HepG2 (cell line): ENCODE results near the gene DPY30.
"Not testable (repeated sequence)": the region's sequence is repeated elsewhere in the genome, so short reads cannot be mapped to it uniquely, and the experiment has no call there.

Experiments used
- BHLHE40 ChIP-seq: IDR thresholded peaks from 2 replicates; pipeline ENCODE4 v1.6.1; 2011; ENCODE audit warnings: low read length, improper control_type of control experiment
- CTCF ChIP-seq: sonication (generic); formaldehyde crosslinking; IDR thresholded peaks from 2 replicates; pipeline ENCODE4 v1.5.0; 2020; ENCODE audit warnings: mild to moderate bottlenecking, missing genetic modification reagents, moderate library complexity
- EZH2 ChIP-seq: conservative IDR thresholded peaks from 2 replicates; pipeline ENCODE4 v1.6.1; 2012; ENCODE audit warnings: mild to moderate bottlenecking, low read depth, low read length, moderate library complexity
- HDAC2 ChIP-seq: sonication (generic); formaldehyde crosslinking; IDR thresholded peaks from 2 replicates; pipeline ENCODE4 v1.4.0; 2020; ENCODE audit warnings: missing genetic modification reagents
- HOXA3 ChIP-seq: sonication (generic); formaldehyde crosslinking; IDR thresholded peaks from 2 replicates; pipeline ENCODE4 v1.5.0; 2020; ENCODE audit warnings: missing genetic modification reagents
- KDM1A ChIP-seq: IDR thresholded peaks from 2 replicates; pipeline ENCODE4 v1.6.1; 2016; ENCODE audit warnings: missing compliant biosample characterization
- MATR3 ChIP-seq: sonication (generic); formaldehyde crosslinking; IDR thresholded peaks from 2 replicates; pipeline ENCODE4 v1.4.0; 2020; ENCODE audit warnings: missing genetic modification reagents
- MAX ChIP-seq: IDR thresholded peaks from 2 replicates; pipeline ENCODE4 v1.6.1; 2012; ENCODE audit warnings: inconsistent platforms
- PBX3 ChIP-seq: sonication (generic); formaldehyde crosslinking; IDR thresholded peaks from 2 replicates; pipeline ENCODE4 v1.8.1; 2023; ENCODE audit warnings: missing genetic modification reagents, inconsistent platforms, borderline replicate concordance
- RELA ChIP-seq: sonication (generic); formaldehyde crosslinking; IDR thresholded peaks from 2 replicates; pipeline ENCODE4 v1.4.0; 2020; ENCODE audit warnings: missing genetic modification reagents
- SP4 ChIP-seq: sonication (generic); formaldehyde crosslinking; IDR thresholded peaks from 2 replicates; pipeline ENCODE4 v1.8.1; 2023; ENCODE audit warnings: mild to moderate bottlenecking, missing genetic modification reagents
- TAF1 ChIP-seq: sonication (generic); formaldehyde crosslinking; IDR thresholded peaks from 2 replicates; pipeline ENCODE4 v1.4.0; 2020; ENCODE audit warnings: missing genetic modification reagents
- TMF1 ChIP-seq: sonication (generic); formaldehyde crosslinking; IDR thresholded peaks from 2 replicates; pipeline ENCODE4 v1.8.1; 2022; ENCODE audit warnings: low read depth, missing genetic modification reagents
- ZNF530 ChIP-seq: sonication (generic); formaldehyde crosslinking; IDR thresholded peaks from 2 replicates; pipeline ENCODE4 v1.5.0; 2020; ENCODE audit warnings: low read depth, mild to moderate bottlenecking, missing genetic modification reagents

- TF ChIP-seq HDAC2 (CRISPR knock-in tag); CTCF (CRISPR knock-in tag); MAX; ZNF530 (CRISPR knock-in tag); PBX3; SP4; HOXA3 (CRISPR knock-in tag); BHLHE40; TMF1 (CRISPR knock-in tag); RELA; EZH2; TAF1 (CRISPR knock-in tag); KDM1A (CRISPR knock-in tag); MATR3 (CRISPR knock-in tag): not testable (repeated sequence)
These were observed 15.0 kb upstream of the DPY30 start for GRCh38 chr2:32054583-32054982.
